GM23338 (cell line): ENCODE data around the gene ABCC3. TPM values are rescaled to one million over a fixed set of nuclear protein-coding genes. Genes with fewer than 3 reads are reported as not detected.

Experiments
- ATAC-seq: fragments of 200-7000 bp; cut with Tn5 transposase; 3 replicates; pipeline ENCODE4 v1.9.1; 2020
- DNase-seq: peaks from one replicate; pipeline ENCODE4 v3.0.0-alpha.2; 2015; ENCODE audit warnings: low spot score
- H2AFZ ChIP-seq: fragments of 200-600 bp; sonication (generic); 2 replicates; pipeline ENCODE4 v1.8.0; 2016; ENCODE audit warnings: antibody characterized with exemption, mild to moderate bottlenecking, moderate library complexity
- H3F3A ChIP-seq: fragments of 200-600 bp; sonication (generic); replicated peaks from 2 replicates; pipeline ENCODE4 v1.8.0; 2017; ENCODE audit warnings: antibody characterized with exemption, mixed run types, low read depth
- H3K27ac ChIP-seq: fragments of 200-600 bp; sonication (generic); 2 replicates; pipeline ENCODE4 v1.6.1; 2016; ENCODE audit warnings: low read depth
- H3K27me3 ChIP-seq: fragments of 200-600 bp; sonication (generic); 2 replicates; pipeline ENCODE4 v1.8.0; 2016; ENCODE audit warnings: mild to moderate bottlenecking, mixed run types, moderate library complexity; ENCODE audit not compliant: insufficient read depth
- H3K36me3 ChIP-seq: fragments of 200-600 bp; sonication (generic); 2 replicates; pipeline ENCODE4 v1.8.0; 2016; ENCODE audit warnings: mild to moderate bottlenecking; ENCODE audit not compliant: insufficient read depth
- H3K4me1 ChIP-seq: fragments of 200-600 bp; sonication (generic); 2 replicates; pipeline ENCODE4 v1.8.0; 2016; ENCODE audit warnings: mild to moderate bottlenecking, moderate library complexity; ENCODE audit not compliant: insufficient read depth
- H3K4me2 ChIP-seq: fragments of 200-600 bp; sonication (generic); 2 replicates; pipeline ENCODE4 v1.7.1; 2017; ENCODE audit warnings: mixed run types
- H3K4me3 ChIP-seq: fragments of 200-600 bp; sonication (generic); 2 replicates; pipeline ENCODE4 v1.6.1; 2016; ENCODE audit warnings: mixed run types
- H3K79me2 ChIP-seq: fragments of 200-600 bp; sonication (generic); replicated peaks from 2 replicates; pipeline ENCODE4 v1.8.0; 2017; ENCODE audit warnings: mild to moderate bottlenecking; ENCODE audit not compliant: insufficient read depth
- H3K9me2 ChIP-seq: fragments of 200-600 bp; sonication (generic); 2 replicates; pipeline ENCODE4 v1.8.0; 2017; ENCODE audit not compliant: insufficient read depth
- H4K20me1 ChIP-seq: fragments of 200-600 bp; sonication (generic); replicated peaks from 2 replicates; pipeline ENCODE4 v1.8.0; 2017; ENCODE audit warnings: mild to moderate bottlenecking; ENCODE audit not compliant: insufficient read depth
- H3K27ac Mint-ChIP-seq: 2 replicates; pipeline ENCODE4 v1.8.0; 2020; ENCODE audit warnings: inconsistent platforms, mild to moderate bottlenecking, moderate library complexity, mixed read lengths
- H3K27me3 Mint-ChIP-seq: 3 replicates; pipeline ENCODE4 v1.8.0; 2022; ENCODE audit warnings: low read depth, mild to moderate bottlenecking, moderate library complexity, mixed read lengths, inconsistent platforms; ENCODE audit not compliant: insufficient read depth, poor library complexity
- H3K36me3 Mint-ChIP-seq: 3 replicates; pipeline ENCODE4 v1.8.0; 2021; ENCODE audit warnings: low read depth, mild to moderate bottlenecking, inconsistent platforms, moderate library complexity, mixed read lengths
- H3K4me1 Mint-ChIP-seq: 3 replicates; pipeline ENCODE4 v1.8.0; 2020; ENCODE audit warnings: mild to moderate bottlenecking, inconsistent platforms, mixed read lengths
- H3K4me3 Mint-ChIP-seq: 3 replicates; pipeline ENCODE4 v1.8.0; 2021; ENCODE audit warnings: moderate library complexity, mild to moderate bottlenecking, inconsistent platforms, mixed read lengths
- H3K9me3 Mint-ChIP-seq: 3 replicates; pipeline ENCODE4 v1.8.0; 2020; ENCODE audit warnings: moderate library complexity, mild to moderate bottlenecking, inconsistent platforms, mixed read lengths
- CREB1 ChIP-seq: fragments of 250-450 bp; sonication (Bioruptor Pico); IDR thresholded peaks from 2 replicates; pipeline ENCODE4 v1.5.0; 2020; ENCODE audit warnings: low read depth, mild to moderate bottlenecking, moderate library complexity
- CTCF ChIP-seq, 2 experiments: fragments of 200-600 bp in 1 of 2; sonication (generic) in 1 of 2; conservative IDR thresholded peaks; 2 replicates each; pipeline versions ENCODE4 v1.5.1 to v1.6.1; 2016 to 2017; ENCODE audit warnings: antibody characterized with exemption in 2 of 2, low read depth in 2 of 2, mild to moderate bottlenecking in 2 of 2, moderate library complexity in 1 of 2
- ETS1 ChIP-seq: IDR thresholded peaks from 2 replicates; pipeline ENCODE4 v1.6.1; 2016; ENCODE audit warnings: antibody characterized with exemption
- EZH2phosphoT487 ChIP-seq: fragments of 200-600 bp; sonication (generic); IDR thresholded peaks from one replicate; pipeline ENCODE4 v1.8.1; 2018; ENCODE audit warnings: antibody characterized with exemption; ENCODE audit not compliant: unreplicated experiment
- NANOG ChIP-seq: IDR thresholded peaks from 2 replicates; pipeline ENCODE4 v1.6.1; 2016; ENCODE audit warnings: antibody characterized with exemption, borderline replicate concordance
- POLR2AphosphoS5 ChIP-seq: IDR thresholded peaks from 2 replicates; pipeline ENCODE4 v1.6.1; 2016; ENCODE audit warnings: antibody characterized with exemption, low read depth
- REST ChIP-seq: IDR thresholded peaks from one replicate; pipeline ENCODE4 v1.6.1; 2018; ENCODE audit warnings: antibody characterized with exemption; ENCODE audit not compliant: unreplicated experiment
- STAT1 ChIP-seq: IDR thresholded peaks from one replicate; pipeline ENCODE4 v1.6.1; 2016; ENCODE audit warnings: antibody characterized with exemption; ENCODE audit not compliant: unreplicated experiment
- ZNF114 ChIP-seq: fragments of 250-450 bp; sonication (Bioruptor Pico); IDR thresholded peaks from 2 replicates; pipeline ENCODE4 v1.5.0; 2020; ENCODE audit warnings: mild to moderate bottlenecking, moderate library complexity
- ZNF462 ChIP-seq: fragments of 250-450 bp; sonication (Bioruptor Pico); IDR thresholded peaks from 2 replicates; pipeline ENCODE4 v1.5.0; 2020; ENCODE audit warnings: mild to moderate bottlenecking, moderate library complexity
- polyA plus RNA-seq: library from polyadenylated mRNA; unstranded; fragments of >200 nt; fragmentation: Nextera tagmentation; extraction: Ambion mirVana; gene quantifications from 2 replicates; pipeline ENCODE4 v1.2.1, GENCODE V29; 2016
- total RNA-seq: library from RNA; depleted of rRNA; stranded (reverse); fragments of >200 nt; shearing (Covaris generic); gene quantifications from 2 replicates; pipeline ENCODE4 v1.2.3, GENCODE V29; 2014

ABCC3 gene
- total and polyA plus RNA-seq, 2 experiments from 2014 or later = not detected

GRCh38 chr17:50619489-50619888 lies 15.2 kb upstream of the ABCC3 start:
- TF ChIP-seq ETS1 (no peak), NANOG (no peak), ZNF114 (CRISPR knock-in tag) (no peak), POLR2AphosphoS5 (no peak), CREB1 (CRISPR knock-in tag) (no peak), REST (no peak), EZH2phosphoT487 (no peak), STAT1 (no peak)
- peaks cover 5% of the 10 kb centered on the region; the same call in 1 of the 2 replicates for H3K4me1 ChIP-seq
- H3K9me3 Mint-ChIP-seq = no peaks in the 10 kb centered on the region

GRCh38 chr17:50620237-50620636 lies 14.4 kb upstream of the ABCC3 start:
- Mint-ChIP-seq H3K4me1 (peaks cover 24% of the 10 kb centered on the region), H3K27me3 (peaks cover 8% of the 10 kb centered on the region), H3K9me3 (no peaks in the 10 kb centered on the region), H3K36me3 (no peaks in the 10 kb centered on the region; the same call in 2 of the 3 replicates), H3K4me3 (no peak overlapping the region), H3K27ac (no peak overlapping the region)
- Histone ChIP-seq H3K36me3 (no peaks in the 10 kb centered on the region), H3F3A (no peaks in the 10 kb centered on the region), H3K4me3 (no peak overlapping the region), H3K9me2 (no peaks in the 10 kb centered on the region), H2AFZ (no peak overlapping the region), H3K4me1 (peaks cover 5% of the 10 kb centered on the region; the same call in 1 of the 2 replicates), H3K4me2 (no peak overlapping the region), H4K20me1 (no peaks in the 10 kb centered on the region), H3K27ac (no peak overlapping the region), H3K79me2 (no peaks in the 10 kb centered on the region), H3K27me3 (no peaks in the 10 kb centered on the region)
- ATAC-seq (no peak), DNase-seq (no peak)
- TF ChIP-seq STAT1 (no peak), ZNF462 (CRISPR knock-in tag) (no peak), EZH2phosphoT487 (no peak), CTCF (conservative IDR thresholded peaks at IDR 0.05; ENCODE audit: low read depth in 2 of 2) (no peak)

More at GRCh38 chr17:50619489-50619888, 15.2 kb upstream of the ABCC3 start:
- H3K4me2 ChIP-seq = no peak overlapping the region
- H3K9me2 ChIP-seq = no peaks in the 10 kb centered on the region
- Mint-ChIP-seq H3K27ac (no peak overlapping the region), H3K36me3 (no peaks in the 10 kb centered on the region; the same call in 2 of the 3 replicates), H3K4me1 (peaks cover 20% of the 10 kb centered on the region), H3K27me3 (peaks cover 8% of the 10 kb centered on the region), H3K4me3 (no peak overlapping the region; the same call in 2 of the 3 replicates)
- H3K36me3 ChIP-seq = no peaks in the 10 kb centered on the region
- H3F3A ChIP-seq = no peaks in the 10 kb centered on the region
- H3K4me3 ChIP-seq = no peak overlapping the region
- no peak overlapping the region for H3K27ac ChIP-seq
- no peak for ATAC-seq
- no peaks in the 10 kb centered on the region for H3K27me3 ChIP-seq
- DNase-seq = no peak
- no peaks in the 10 kb centered on the region for H4K20me1 ChIP-seq
- no peak overlapping the region for H2AFZ ChIP-seq
- H3K79me2 ChIP-seq = no peaks in the 10 kb centered on the region
